H4 (cell line): Measurements from ENCODE around the gene ZNF292. TPM values are rescaled to one million over a fixed set of nuclear protein-coding genes. Genes with fewer than 3 reads are reported as not detected.
"Not testable (repeated sequence)": the region's sequence is repeated elsewhere in the genome, so short reads cannot be mapped to it uniquely, and the experiment has no call there.

ENCODE experiments used
- DNase-seq: peaks from one replicate; pipeline ENCODE4 v3.0.0-alpha.2; 2015; ENCODE audit warnings: low spot score
- total RNA-seq: library from RNA; depleted of rRNA; stranded (reverse); fragments of >200 nt; shearing (Covaris generic); gene quantifications from 2 replicates; pipeline ENCODE4 v1.2.3, GENCODE V29; 2014; rRNA removed

Gene ZNF292
- total RNA-seq, 1 experiment from 2014 or later, result 4.6 TPM

DNA sequence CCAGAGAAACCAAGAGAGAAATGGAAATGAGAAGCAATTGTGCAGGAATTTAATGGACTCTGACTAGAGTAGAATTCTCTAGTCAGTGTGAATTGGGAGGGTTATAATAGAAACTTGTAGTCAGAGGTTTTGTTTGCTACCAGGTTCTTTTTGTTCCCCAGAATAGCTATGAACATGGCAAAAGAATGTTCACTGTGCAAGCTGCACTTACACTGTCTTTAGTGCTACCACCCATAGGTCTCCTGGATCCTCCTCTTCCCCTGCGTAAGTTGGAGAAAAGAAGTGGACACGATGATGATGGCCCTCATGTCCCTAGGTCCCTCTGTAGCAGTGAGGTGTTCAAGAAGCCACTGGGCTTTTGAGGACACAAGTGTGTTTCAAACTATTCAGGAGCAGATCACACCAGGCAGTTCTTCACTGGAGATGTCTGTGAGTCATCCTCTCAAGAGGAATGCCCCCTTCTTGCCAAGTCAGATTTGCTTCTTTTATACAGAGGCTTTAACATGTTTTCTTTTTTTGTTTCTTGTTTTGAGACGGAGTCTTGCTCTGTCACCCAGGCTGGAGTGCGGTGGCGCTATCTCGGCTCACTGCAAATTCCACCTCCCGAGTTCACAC lies 119.4 kb downstream of the ZNF292 start:
- no peak for DNase-seq

DNA sequence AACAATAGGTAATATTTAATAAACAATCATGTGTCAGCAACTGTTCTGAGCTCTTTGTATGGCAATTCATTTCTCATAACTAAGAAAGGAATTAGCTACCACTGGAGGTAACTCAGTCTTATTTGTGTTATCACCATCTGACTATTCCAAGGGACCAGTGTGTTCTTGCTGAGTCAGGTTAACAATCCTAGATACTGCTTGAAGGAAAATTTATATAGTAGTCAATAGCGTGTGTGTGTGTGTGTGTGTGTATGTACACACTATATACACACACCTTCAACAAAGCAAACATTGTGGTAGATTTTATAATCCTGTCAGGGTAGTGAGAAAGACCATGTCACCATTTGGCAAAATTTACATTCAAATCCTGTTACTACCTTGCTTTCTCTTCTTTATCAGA lies 121.3 kb downstream of the ZNF292 start:
- DNase-seq, result no peak

DNA sequence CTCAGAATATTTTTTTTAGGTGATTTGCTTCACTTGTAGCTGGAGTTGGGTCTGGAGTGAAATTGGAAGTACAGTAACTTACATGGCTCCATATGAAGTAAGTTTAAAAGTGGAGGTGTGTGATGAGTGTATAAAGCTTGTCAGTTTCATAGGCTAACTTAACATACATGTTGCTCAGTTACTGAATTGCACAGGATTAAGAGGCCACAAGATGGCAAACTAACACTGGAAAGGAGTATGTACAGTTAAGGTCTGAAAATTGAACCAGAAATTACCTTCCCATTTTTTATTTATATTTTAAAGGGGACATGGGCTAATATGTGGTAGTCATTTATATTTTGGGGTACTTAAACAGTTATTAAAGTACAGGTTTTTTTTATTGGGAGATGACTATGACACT lies 121.8 kb downstream of the ZNF292 start:
- DNase-seq, result no peak

DNA sequence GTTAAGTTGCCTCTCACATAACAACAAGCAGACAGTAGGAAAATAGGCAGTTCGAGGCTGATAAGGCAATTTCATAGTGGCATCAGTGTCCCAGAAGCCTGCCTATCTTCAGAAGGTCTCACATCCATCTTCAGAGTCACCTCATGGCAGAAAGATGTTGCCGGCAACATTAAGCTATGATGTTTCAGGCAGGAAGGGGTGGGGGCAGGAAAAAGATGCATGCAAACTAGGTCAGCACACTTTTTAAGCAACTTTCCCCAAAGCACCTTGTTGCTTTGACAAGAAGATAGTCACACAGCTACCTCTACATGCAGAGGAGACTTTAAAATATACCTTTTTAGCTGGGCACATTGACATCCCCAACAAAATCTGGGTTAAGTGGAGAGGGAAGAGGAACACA lies 123.8 kb downstream of the ZNF292 start:
- no peak for DNase-seq

DNA sequence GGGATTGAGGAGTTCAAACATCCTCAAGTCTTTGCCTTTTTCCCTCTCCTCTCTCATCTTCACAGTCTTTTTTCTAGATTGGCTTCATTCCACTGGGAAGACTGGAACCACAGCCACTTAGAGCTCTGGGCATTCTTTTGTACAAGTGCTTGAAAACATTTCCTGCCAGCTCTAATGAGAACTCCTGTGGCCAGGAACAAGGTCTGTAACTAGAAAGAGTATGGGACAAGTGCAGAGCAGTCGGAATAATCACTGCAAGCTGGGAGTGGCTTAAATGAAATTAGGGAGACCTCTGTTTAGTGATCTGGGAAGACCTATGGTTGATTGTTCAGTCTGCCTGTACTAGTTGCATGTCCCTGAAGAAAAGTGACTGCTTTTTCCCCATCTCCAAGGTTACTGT lies 126.1 kb downstream of the ZNF292 start:
- no peak for DNase-seq

DNA sequence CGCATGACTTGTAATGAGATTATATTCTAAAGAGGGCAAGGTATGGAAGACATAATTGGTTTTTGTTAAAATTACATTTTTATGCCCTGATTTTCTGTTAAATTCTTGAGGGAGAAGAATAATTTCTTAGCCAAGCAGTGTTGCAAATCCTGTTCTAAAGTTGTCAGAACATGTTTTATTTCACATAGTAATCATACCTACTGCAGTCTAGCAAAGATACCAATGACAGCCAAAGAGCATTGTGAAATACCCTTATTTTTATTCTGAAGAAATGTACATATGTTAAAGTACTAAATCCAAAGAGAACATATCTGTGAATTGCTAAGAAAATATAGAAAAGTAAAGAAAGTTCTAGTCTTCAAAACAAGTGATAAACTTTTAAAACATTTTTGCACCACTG lies 127.4 kb downstream of the ZNF292 start:
- DNase-seq, result no peak

DNA sequence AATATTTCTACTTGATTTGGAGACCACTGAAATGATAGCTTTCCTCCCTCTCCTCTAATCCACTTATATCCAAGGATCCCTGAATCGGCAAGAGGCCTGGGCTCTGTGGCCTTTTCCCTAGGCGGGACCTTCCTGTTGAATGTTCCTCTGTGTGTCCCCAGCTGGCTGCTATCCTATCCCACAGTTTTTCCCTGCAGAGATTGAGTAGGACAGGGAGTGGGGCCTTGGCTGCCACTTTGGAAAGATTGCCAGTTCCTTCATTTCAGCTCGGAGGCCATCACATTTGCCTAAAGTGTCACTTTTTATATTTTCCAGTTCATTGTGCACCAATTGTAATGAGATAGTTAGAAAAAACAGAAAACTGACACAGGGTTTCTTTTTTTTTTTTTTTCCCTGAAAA lies 128.1 kb downstream of the ZNF292 start:
- DNase-seq, result no peak

GRCh38 chr6:87287251-87287650 lies 131.9 kb downstream of the ZNF292 start:
- no peak for DNase-seq

- no peak for DNase-seq
These were observed 134.2 kb downstream of the ZNF292 start for GRCh38 chr6:87289571-87289970.

DNA sequence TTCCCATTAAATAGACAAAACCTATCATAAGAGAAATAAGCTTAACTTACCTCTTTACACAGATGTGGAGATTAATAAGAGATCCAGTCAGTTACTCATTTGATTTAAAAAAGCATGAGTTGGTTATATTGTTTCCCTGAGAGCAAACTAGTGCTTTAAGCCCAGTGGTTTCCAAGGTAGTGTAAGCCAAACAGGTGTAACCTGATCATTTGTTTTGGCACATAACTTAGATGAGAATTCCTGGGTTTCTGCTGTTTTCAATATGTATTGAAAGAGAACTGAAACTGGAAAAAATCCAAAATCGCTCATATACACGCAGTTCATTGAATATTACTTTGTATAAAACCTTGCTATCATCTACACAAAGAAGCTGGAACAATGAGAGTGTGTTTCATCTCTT lies 136.5 kb downstream of the ZNF292 start:
- DNase-seq, result no peak

GRCh38 chr6:87293526-87293925 lies 138.2 kb downstream of the ZNF292 start:
- no peak for DNase-seq

DNA sequence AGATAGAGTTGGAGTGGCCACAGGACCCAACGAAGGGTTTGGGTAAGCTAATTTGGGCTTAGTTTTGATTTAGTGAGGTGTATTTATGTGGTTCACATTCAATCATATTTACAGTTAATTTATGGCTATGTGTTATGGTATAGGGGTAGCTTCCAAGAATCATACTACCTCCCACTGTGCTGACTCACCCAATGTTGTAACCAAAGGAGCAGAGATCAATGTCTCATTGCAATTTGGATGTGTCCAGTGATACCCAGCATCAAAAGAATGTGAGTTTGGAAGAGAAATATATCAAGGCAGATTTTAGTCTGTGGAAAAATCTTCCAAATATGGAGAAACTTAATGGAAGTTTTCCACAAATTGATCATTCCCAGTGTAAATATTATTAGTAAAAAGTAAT lies 141.8 kb downstream of the ZNF292 start:
- no peak for DNase-seq

DNA sequence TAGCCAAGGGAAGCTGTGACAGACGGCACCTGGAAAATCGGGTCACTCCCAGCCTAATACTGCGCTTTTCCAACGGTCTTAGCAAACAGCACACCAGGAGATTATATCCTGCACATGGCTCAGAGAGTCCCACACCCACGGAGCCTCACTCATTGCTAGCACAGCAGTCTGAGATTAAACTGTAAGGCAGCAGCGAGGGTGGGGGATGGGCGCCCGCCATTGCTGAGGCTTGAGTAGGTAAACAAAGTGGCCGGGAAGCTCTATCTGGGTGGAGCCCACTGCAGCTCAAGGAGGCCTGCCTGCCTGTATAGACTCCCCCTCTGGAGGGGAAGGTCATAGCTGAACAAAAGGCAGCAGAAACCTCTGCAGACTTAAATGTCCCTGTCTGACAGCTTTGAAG lies 145.9 kb downstream of the ZNF292 start:
- not testable (repeated sequence) for DNase-seq

DNA sequence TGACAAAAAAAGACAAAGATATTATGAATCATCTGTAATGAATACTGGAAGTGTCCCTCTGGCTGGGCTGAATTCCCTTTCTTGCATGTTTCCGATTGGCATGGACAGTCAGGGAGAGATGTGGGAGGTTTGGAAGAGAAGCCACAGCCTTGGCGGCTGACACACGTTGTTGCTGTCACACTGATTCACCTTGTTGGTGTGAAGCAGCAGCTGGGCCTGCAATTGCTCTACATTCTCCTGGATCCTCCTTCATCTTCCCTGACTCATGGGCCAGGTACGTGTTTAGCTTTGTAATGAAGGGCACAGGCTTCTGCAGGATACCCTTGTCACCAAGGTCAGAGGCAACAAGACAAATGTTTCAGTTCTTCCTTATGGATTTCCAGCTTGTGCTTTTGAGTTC lies 153.6 kb downstream of the ZNF292 start:
- DNase-seq, result no peak

- no peak for DNase-seq
These were observed 157.5 kb downstream of the ZNF292 start for GRCh38 chr6:87312860-87313259.

Other genes with a start within 250 kb of the ZNF292 start
- gene HTR1E, start 218.0 kb upstream of the ZNF292 start, total RNA-seq, result not detected in 2 replicates
- not detected in 2 replicates for gene CGA, start 60.5 kb upstream of the ZNF292 start, total RNA-seq
- 3.3 and 5.3 TPM in 2 replicates for gene SMIM8, start 167.0 kb downstream of the ZNF292 start, total RNA-seq
- not detected in 2 replicates for gene GJB7, start 173.7 kb downstream of the ZNF292 start, total RNA-seq
- 0.12 TPM in 1 of 2 replicates, not detected in the other for gene C6orf163, start 189.2 kb downstream of the ZNF292 start, total RNA-seq